Hematopoietic multipotent progenitor cell treated with erythropoietin and hydrocortisone succinate and interleukin-3 and kit ligand, for 17 days (in vitro differentiated cells): ENCODE measurements around the gene ZDHHC8.

Experiments
- DNase-seq: peaks from one replicate; pipeline ENCODE4 v3.0.0-alpha.2; 2015; ENCODE audit warnings: low spot score

The ZDHHC8 gene

DNA sequence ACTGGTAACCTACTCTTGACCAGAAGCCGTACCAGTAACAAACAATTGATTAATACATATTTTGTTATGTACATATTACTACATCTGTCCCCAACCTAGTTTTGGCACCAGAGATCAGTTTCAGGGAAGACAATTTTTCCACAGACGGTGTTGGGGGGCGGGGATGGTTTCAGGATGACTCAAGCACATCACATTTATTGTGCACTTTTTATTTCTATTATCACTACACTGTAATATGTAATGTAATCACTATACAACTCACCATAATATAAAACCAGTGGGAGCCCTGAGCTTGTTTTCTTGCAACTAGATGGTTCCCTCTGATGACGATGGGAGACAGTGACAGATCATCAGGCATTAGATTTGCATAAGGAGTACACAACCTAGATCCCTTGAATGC lies 36.1 kb upstream of the ZDHHC8 start:
- no peak for DNase-seq

DNA sequence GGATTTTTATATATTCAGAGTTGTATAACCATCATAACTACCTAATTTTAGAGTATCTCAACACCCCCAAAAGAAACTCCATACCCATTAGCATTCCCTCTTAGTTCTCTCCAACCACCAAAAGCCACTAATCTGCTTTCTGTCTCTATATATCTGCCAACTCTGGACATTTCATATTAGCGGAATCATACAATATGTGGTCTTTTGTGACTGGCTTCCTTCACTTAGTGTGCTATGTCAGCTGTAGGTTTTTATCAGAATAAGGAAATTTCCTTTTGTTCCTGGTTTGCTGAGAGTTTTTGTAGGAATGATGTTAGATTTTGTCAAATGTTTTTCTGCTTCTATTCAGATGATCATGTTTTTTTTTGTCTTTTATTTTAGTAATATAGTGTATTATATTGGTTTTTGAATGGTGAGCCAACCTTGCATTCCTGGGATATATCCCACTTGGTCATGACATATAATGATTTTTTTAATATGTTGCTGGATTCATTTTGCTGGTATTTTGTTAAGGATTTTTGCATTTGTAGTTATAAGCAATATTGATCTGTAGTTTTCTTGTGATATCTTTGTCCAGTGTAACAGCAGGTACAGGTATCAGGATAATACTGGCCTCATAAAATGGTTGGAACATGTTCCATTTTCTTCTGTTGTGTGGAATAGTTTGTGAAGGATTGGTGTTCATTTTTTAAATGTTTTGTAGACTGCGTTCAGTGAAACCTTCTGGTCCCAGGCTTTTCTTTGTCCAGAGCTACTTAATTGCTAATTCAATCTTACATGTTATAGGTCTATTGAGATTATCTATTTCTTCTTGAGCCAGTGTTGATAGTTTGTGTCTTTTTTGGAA lies 34.8 kb upstream of the ZDHHC8 start:
- no peak for DNase-seq

DNA sequence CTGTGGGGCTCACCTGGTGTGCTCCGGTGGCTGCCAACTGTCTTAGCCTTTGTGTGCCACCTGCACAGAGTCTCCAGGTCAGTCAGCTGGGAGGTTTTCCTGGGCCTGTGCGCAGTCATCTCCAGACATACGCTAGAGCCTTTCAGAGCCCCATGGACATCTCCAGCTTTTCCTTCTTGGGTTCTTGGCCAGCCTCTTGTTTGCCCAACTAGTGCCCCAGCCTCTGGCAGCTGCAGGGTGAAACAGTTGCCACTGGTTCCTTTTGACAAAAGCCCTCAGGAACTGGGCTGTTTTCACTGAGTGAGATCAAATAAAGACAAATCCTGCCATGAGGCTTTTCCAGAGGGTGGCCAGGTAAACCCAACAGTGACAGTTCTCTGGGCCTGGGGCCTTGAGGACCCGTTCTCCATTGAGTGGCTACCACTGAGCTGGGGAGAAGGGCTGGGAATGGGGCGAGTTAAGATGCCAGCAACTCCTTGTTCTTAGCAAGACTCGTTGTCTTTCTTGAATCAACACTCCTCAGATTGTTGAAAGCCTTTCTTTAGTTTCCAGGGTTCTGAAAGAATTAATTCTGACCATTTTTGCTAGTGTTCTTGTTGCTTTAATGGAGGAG lies 32.4 kb upstream of the ZDHHC8 start:
- DNase-seq, result no peak

DNA sequence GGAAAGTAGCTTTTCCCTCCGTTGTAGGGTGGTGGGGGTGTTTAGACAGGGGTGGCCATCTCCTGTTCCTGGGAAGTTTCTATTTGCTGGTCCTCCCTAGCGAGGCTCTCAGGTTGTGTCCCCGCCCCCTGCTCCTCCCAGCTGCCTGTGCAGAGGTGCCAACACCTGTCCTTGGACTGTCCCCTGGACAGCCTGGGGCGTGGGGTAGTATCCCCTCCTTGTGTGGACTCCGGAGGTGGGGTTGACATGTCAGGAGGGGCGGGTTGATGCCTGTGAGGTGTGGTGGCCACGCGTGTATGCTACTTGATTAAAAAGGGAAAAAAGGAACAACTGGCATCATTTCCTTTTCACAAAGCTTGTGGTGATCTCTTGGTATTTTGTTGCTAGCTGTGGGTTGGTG lies 30.0 kb upstream of the ZDHHC8 start:
- no peak for DNase-seq

DNA sequence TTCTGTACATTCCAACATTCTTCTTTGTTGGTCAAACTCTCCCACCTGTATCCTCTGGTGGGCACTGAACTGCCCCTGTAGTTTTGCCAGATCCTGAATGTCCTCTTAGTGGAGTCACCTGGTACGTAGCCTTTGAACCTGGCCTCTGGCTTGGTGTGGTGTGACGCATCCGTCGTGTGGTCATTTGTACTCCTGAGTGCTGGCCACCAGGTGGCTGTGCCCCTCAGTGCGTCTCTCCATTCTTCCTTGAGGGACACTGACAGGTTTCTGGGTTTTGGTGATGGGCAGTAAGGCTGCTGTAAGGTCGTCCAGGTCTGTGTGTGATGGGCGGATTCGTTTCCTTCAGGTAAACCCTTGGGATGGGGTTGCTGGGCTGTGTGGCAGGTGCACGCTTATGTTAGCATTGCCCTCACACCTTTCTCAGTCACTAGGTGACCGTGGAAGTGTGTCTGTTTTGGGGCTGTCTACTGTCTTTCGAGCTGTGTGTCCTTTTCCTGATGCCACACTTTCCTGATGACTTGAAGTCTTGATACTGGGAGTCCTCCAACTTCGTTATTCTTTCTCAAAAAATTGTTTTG lies 29.3 kb upstream of the ZDHHC8 start:
- no peak for DNase-seq

DNA sequence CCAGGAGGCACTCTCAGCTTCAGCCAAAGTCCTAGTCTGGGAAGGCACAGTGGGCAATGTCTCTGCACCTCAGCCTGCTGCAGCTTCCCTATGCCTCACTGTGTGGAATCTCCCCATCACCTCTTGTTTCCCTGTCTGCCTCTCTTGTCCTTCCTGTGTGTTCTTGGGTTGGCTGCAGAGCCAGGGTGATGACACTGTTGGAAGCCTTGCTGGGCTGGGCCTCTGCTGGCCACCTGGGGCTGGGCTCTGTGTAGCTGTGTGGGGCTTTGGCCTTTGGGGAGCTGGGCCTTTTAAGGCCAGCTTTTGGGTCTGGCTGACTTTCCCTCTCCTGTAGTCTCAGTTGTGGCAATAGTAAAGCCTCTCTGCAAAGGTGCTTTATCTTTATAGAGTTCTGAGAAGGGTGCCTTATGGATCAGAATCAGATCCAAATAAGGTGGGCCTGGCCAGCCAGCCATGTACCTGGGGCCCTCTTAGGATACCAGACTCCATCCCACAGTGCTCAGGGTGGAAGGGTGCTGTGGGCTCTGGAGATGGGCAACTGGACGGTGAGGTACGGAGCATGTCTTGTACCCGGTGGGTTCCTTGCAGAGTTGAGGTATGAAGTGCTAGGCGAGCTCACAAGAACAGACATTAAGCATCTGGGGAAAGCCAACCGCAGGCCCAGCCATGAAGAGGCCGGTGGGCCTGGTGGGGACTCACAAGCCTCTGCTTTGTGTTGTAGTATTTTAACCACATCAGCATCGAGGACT lies 26.0 kb upstream of the ZDHHC8 start:
- no peak for DNase-seq

DNA sequence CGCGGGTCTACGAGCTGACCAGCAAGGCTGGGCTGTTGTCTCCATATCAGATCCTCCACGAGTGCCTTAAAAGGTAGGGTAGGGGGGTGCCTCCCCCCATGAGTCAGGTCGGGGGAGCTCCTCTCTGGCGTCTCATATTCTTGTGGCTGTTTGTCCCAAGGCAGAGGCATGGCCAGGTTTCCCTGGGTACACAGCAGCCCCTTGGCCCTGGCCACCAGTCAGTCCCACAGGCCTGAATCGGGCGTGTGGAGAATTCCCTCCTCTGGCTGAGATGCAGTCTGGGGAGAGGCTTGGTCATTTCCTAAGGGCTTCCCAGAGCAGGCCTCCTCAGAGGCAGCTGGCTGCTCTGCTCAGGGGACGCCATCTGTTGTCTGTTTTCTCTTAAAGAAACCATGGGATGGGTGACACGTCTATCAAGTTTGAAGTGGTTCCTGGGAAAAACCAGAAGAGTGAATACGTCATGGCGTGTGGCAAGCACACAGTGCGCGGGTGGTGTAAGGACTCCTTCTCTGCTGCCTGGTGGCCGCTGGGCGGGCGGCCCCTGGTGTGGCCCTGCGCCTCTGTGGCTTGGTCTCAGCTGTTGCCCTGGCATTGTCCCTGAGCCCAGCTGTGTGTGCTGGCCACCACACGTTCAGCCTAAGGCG lies 25.3 kb upstream of the ZDHHC8 start:
- DNase-seq, result no peak

DNA sequence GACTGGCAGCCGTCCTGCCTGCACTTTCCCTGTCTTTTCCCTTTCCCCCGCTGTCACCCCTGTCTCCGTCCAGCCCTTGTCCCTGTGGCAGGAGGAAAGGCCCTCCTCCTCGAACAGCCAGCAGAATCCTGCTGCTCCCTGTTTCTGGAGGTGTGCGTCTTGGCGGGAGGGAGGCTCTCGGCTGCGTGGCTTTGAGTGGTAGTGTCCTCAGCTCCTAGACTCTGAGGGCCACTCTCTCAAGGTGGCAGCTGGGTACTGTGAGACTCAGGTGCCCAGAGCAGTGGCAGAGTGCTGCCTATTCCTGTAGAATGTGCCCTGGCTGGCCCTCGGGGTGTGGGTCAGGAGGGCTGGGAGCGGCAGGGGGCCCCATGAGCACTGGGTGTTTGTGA lies 24.8 kb upstream of the ZDHHC8 start:
- DNase-seq, result no peak

DNA sequence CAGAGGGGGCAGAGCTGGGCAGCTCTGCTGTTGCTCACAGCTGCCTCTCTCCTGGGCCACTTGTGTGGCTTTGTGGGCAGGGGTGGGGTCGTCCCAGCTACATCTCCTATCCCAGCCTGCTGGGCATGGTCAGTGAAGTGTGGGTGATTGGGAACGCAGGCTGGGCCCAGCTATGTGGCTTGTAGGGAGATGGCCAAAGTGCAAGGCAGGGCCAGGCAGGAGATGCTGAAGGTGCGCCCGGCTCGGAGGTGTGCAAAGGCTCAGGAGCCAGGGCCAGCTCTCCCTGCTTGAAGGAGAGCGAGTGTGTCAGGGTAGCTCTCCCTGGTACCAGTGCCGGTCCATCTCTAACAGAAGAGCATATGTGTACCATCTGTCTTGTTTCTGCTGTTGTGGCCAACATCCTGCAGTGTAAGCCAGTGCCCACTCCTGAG lies 24.1 kb upstream of the ZDHHC8 start:
- DNase-seq, result no peak

DNA sequence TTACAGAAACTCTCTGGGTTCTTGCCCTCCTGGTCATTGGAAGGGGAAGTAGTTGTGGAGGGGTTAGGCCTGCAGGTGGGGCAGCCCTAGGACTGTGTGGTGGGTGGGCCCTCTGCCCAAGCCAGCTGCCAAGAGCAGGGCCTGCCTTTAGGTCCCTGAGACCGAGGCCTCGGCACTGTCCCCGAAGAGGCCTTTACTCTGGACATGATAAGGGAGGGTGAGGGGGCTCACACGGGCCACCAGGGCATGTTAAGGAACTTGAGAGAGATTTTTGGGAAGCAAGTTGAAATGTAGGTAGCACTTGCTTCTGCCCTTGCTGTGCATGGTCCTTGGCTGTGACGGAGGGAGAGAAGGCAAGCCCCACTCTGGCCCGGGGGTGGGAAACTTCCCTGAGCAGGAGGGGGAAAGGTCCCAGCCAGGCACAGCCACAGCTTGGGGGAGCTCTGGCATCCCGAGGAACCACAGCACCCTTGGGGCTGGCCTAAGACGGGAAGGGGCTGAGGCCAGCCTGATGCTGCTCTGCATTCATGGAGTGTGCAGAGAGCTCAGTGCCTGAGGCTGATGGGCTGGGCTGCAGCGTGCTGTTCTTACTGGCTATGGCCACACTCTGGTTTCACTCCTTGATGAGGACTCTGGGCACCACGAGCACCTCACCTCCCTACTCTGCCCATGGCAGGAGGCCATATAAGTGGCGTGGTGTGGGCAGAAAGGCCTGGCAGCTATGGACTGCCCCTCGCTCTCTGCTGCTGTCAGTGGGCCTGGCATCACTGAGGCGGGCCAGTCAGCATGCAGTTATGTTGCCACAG lies 23.4 kb upstream of the ZDHHC8 start:
- DNase-seq, result no peak

DNA sequence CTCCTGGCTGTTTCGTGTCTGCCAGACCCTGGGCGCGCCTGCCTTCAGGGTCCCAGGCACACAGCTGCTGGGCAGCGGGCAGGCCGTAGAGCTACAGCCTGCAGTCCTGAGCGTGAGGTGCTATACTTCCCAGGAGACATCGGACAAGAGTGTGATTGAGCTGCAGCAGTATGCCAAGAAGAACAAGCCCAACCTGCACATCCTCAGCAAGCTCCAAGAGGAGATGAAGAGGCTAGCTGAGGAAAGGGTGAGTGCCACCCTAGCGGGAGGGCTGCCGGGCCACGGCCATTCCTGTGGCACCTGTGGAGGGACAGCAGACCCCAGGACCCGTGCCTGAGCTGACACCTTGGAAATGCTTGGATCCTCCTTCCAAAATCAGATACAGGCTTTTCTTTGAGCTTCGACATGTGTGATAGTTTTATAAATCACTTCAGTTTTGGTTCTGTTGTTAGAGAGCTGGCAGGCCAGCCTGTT lies 22.8 kb upstream of the ZDHHC8 start:
- DNase-seq, result no peak

DNA sequence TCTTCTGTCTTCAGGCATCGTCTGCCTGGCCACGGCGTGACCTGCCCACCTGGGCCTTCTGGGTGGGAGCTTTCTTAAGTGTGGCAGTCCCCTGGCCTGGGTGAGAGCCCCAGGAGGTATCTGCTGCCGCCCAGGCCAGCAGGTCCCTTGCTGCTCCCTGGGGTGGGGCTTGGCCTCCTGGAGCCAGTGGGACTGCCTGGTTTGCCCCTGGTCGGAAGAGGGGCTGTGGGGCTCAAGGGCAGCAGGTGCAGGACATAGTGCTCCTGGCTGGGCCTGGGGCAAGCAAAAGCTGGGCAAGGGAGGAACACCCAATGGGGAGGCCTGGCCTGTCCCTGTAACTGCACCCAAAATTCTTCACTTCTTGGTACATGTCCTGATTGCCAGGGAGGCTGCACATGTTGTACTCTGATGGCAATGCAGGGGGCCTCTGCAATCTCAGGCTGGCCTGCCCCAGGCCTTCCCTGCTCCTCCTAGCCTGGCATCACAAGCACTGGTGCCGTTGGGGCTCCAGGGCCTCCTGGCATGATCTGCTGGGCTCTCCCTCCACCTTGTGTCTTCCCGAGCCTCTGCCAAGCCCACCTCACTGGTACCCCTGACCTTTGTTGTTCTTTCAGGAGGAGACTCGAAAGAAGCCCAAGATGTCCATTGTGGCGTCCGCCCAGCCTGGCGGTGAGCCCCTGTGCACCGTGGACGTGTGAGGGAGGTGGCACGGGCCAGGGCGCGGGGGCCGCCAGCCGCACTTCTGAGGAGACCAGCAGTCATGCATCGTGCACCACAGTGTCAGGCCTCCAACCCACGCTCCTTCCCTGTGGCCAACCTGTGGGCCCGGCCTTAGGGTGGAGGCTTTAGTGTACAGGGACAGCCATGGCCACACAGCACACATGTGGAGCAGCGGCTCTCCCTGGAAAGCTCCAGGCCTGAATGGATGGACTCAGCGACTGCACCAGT lies 21.9 kb upstream of the ZDHHC8 start:
- DNase-seq, result no peak

DNA sequence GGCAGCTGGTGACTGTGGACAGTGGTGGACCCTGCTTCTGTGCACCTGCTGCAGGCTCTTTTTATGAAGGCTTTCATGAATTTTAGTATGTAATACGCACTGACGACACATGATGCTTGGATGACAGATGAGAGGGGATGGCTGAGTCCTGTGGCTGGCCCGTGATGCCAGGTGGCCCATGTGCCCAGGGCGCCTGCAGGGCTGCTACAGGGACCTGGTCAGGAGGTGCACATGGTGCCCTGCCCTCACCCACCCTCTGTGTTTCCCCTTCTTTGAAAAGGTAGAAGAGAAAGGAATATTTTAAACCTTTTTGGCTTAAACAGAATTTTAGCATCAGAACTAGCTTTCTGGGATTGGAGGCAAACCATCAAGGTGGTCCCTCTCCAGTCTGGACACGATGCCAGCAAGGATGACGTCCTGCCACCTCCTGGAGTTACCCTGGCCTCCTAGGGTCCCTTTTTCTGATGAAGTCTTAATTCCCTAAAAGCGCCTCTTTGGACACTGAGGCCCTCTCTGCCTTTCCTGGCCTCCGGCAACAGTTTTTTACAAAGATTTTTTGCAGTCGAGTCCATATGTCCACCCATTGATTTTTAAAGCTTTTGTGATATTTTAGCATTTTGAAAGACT lies 21.1 kb upstream of the ZDHHC8 start:
- no peak for DNase-seq

DNA sequence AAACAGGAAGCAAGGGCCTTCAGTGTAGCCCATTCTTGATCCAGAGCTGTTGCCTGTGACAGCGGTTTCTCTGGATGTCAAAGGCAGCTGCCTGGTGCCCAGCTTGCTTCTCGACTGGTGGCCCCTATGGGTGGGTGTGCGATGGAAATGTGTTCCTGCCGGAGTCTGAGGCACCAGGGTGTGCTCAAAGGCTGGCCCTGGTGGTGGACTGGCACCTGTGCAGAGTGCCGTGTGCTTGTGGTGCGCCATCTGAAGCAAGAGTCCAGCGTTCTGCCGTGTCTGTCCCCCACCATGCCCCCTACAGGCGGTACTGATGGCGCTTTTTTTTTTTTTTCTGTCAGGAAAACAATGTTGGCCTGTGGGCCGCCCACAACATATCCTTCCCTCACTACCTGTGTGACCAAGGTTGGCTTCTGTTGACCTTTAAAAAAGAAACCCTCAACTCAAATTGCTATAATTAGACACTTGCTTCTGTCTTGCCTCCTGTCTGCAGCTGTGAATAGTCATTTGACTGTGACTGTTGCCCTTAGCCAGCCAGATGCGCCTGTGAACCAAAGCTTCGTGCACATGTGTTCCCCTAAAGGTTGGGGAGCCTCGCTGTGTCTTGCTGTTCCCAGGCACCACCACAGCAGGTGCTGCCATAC lies 20.4 kb upstream of the ZDHHC8 start:
- DNase-seq, result no peak

DNA sequence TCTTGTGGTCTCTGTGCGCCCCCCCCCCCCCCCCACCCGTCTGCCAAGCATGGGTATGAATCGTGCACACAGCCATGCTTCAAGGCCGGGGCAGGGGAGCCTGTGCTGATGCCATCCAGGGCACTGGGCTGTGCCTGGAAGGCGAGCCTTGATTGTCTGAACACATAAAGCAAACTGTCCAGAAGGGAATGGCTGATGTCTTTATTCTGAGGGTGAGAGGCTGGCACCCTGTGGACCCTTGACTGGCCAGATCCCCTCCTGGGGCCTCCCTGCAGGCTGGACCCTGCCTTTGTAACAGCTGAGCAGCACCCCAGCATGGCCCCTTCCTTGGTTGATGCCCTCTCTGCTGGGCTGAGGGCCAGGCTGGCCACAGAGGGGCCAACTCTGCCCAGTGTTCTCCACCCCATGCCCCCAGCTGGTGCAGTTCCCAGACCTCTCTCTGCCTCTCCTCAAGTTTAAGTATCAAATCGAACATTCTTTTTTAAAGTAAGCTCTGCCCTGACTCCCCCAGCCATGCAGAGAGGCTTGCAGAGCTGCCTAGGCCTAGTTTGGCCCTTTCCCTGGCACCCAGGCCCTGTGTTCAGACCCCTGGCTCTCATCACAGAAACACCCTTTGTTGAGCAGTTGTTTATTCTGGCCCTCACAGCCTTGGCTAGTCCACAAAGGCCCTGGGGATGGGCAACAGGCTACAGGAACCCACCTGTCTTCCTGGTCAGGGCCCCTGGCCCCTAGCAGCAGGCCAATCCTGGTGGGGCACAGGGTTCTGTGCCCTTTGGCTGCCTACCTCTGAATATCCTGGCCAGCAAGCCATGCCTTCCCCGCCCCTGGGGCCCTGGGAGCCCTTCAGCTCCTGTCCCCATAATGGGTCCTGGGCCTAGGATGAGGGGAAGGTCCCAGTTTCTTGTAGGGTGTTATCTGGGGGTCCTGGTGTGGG lies 19.6 kb upstream of the ZDHHC8 start:
- no peak for DNase-seq

DNA sequence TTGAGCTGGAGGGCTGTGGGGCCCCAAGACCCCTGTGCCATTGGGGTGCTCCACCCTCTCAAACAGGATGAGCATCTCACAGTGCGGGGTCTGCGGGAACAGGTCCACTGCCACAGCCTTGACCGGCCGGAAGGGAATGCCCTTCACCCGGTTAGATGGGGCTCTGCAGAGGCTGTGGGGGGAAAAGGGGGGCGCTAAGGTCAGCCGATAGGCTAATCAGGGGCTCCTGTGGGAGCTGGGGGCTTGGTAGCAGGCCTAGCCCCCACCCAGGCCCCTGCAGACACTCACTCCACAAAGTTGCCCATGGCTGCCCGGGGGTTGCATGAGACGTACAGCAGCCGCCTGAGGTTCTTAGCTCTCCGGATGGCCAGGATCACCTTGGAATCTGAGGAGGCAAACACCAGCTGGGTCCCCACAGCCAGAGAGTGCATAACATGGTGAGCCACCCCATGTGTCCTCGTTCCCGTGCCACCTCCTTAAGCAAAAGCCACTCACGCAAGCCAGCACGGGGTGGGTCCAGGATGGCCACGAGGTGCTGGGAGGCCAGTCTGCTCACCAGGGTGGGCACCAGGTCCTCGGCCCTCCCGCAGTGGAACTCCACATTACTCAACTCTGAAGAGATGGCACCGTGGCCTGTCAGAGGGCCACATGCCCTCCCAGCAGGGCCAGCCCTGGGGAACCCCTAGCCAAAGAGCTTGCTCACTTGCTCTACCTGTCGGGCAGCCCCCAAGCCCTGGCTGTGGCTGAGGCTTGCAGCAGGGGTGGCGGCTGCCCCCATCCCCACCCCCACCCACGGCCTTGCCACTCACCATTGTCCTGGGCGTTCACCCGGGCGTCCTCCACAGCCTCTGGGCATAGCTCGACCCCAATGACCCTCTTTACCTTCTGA lies 18.7 kb upstream of the ZDHHC8 start:
- no peak for DNase-seq
